HepG2 (cell line): ENCODE data around the gene PSMG1.

ENCODE experiments used
- AGO2 ChIP-seq: fragments of 200-400 bp; formaldehyde crosslinking; optimal IDR thresholded peaks from 2 replicates; pipeline ENCODE3; 2017; ENCODE audit warnings: mild to moderate bottlenecking, low read depth, low read length, moderate library complexity
- NPAS2 ChIP-seq: sonication (generic); formaldehyde crosslinking; IDR thresholded peaks from 2 replicates; pipeline ENCODE4 v1.8.0; 2022; ENCODE audit warnings: mild to moderate bottlenecking, missing genetic modification reagents, borderline replicate concordance
- POLR2AphosphoS5 ChIP-seq: IDR thresholded peaks from 2 replicates; pipeline ENCODE4 v1.6.1; 2012; ENCODE audit warnings: low read depth, low read length
- SIN3B ChIP-seq: fragments of 150-350 bp; IDR thresholded peaks from 2 replicates; pipeline ENCODE4 v1.6.1; 2014; ENCODE audit warnings: low read length
- ZFP1 ChIP-seq: IDR thresholded peaks from 2 replicates; pipeline ENCODE4 v1.6.1; 2016
- ZNF207 ChIP-seq: fragments of 450-650 bp; IDR thresholded peaks from 2 replicates; pipeline ENCODE4 v1.6.1; 2016; ENCODE audit warnings: antibody characterized with exemption, borderline replicate concordance
- ZNF343 ChIP-seq: sonication (generic); formaldehyde crosslinking; IDR thresholded peaks from 2 replicates; pipeline ENCODE4 v1.4.0; 2020; ENCODE audit warnings: mild to moderate bottlenecking, missing genetic modification reagents
- ZNF468 ChIP-seq: sonication (generic); formaldehyde crosslinking; IDR thresholded peaks from 2 replicates; pipeline ENCODE4 v1.8.0; 2022; ENCODE audit warnings: mild to moderate bottlenecking, moderate library complexity, missing genetic modification reagents
- ZNF546 ChIP-seq: sonication (generic); formaldehyde crosslinking; conservative IDR thresholded peaks from 2 replicates; pipeline ENCODE4 v1.8.1; 2023; ENCODE audit warnings: mild to moderate bottlenecking, missing genetic modification reagents
- TF ChIP-seq, protein P1 (sequence below): sonication (generic); formaldehyde crosslinking; IDR thresholded peaks from 2 replicates; pipeline ENCODE4 v1.5.0; 2020; ENCODE audit warnings: mild to moderate bottlenecking, missing genetic modification reagents, moderate library complexity
- TF ChIP-seq, protein P2 (sequence below): sonication (generic); formaldehyde crosslinking; IDR thresholded peaks from 2 replicates; pipeline ENCODE4 v1.4.0; 2020; ENCODE audit warnings: missing genetic modification reagents

- TF ChIP-seq ZFP1 (CRISPR knock-in tag) (no peak), NPAS2 (no peak), ZNF343 (no peak), POLR2AphosphoS5 (no peak), ZNF468 (CRISPR knock-in tag) (no peak), ZNF207 (no peak), AGO2 (no peak), SIN3B (no peak), ZNF546 (CRISPR knock-in tag) (no peak)
- TF ChIP-seq, protein P1, sequence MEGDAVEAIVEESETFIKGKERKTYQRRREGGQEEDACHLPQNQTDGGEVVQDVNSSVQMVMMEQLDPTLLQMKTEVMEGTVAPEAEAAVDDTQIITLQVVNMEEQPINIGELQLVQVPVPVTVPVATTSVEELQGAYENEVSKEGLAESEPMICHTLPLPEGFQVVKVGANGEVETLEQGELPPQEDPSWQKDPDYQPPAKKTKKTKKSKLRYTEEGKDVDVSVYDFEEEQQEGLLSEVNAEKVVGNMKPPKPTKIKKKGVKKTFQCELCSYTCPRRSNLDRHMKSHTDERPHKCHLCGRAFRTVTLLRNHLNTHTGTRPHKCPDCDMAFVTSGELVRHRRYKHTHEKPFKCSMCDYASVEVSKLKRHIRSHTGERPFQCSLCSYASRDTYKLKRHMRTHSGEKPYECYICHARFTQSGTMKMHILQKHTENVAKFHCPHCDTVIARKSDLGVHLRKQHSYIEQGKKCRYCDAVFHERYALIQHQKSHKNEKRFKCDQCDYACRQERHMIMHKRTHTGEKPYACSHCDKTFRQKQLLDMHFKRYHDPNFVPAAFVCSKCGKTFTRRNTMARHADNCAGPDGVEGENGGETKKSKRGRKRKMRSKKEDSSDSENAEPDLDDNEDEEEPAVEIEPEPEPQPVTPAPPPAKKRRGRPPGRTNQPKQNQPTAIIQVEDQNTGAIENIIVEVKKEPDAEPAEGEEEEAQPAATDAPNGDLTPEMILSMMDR (CRISPR knock-in tag): no peak
- TF ChIP-seq, protein P2, sequence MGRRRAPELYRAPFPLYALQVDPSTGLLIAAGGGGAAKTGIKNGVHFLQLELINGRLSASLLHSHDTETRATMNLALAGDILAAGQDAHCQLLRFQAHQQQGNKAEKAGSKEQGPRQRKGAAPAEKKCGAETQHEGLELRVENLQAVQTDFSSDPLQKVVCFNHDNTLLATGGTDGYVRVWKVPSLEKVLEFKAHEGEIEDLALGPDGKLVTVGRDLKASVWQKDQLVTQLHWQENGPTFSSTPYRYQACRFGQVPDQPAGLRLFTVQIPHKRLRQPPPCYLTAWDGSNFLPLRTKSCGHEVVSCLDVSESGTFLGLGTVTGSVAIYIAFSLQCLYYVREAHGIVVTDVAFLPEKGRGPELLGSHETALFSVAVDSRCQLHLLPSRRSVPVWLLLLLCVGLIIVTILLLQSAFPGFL: no peak
These were observed 5.4 kb upstream of the PSMG1 start for GRCh38 chr21:39188521-39189139.
